CD4-positive, alpha-beta T cell (primary cell): Measurements from ENCODE around the gene EXD2. TPM values are rescaled to one million over a fixed set of nuclear protein-coding genes. Genes with fewer than 3 reads are reported as not detected.

Source experiments
- ATAC-seq: fragments of 200-7000 bp; cut with Tn5 transposase; one replicate; pipeline ENCODE4 v1.10.0; 2022; ENCODE audit warnings: mild to moderate bottlenecking; ENCODE audit not compliant: poor library complexity
- CTCF ChIA-PET: fragments of 350-600 bp; sonication (Branson Sonifier 250); formaldehyde crosslinking; loops from one replicate; lab custom pipeline; 2021; ENCODE audit warnings: antibody characterized with exemption, inconsistent platforms; lab: Charles Lee
- POLR2A ChIA-PET: fragments of 350-600 bp; sonication (Branson Sonifier 250); formaldehyde crosslinking; loops from one replicate; lab custom pipeline; 2021; ENCODE audit warnings: antibody characterized with exemption, inconsistent platforms; lab: Charles Lee
- DNase-seq, 14 experiments: peaks; one replicate each; pipeline ENCODE4 v3.0.0-alpha.2; 2013 to 2020; ENCODE audit warnings: mixed read lengths in 2 of 14
- H3K27ac ChIP-seq, 2 donors: one replicate each; pipeline versions ENCODE4 v1.5.1 to v1.7.0; 2013; ENCODE audit warnings: low read length in 2 of 2, low read depth in 1 of 2, mild to moderate bottlenecking in 1 of 2
- H3K27me3 ChIP-seq, 2 experiments: 1 replicate in 1 of 2; 2 replicates in 1 of 2; pipeline versions ENCODE4 v1.6.1 to v1.7.0; 2013; ENCODE audit warnings: low read length in 2 of 2, control low read depth in 1 of 2, mild to moderate bottlenecking in 1 of 2, moderate library complexity in 1 of 2; ENCODE audit not compliant: insufficient read depth in 2 of 2, control insufficient read depth in 1 of 2
- H3K36me3 ChIP-seq: one replicate; pipeline ENCODE4 v1.6.1; 2013; ENCODE audit warnings: low read length, control low read depth; ENCODE audit not compliant: insufficient read depth
- H3K4me1 ChIP-seq: one replicate; pipeline ENCODE4 v1.6.1; 2013; ENCODE audit warnings: low read length, control low read depth; ENCODE audit not compliant: insufficient read depth
- H3K4me3 ChIP-seq: one replicate; pipeline ENCODE4 v1.5.1; 2013; ENCODE audit warnings: mild to moderate bottlenecking, low read length, moderate library complexity
- H3K9me3 ChIP-seq, 2 experiments: 1 replicate in 1 of 2; 2 replicates in 1 of 2; pipeline versions ENCODE4 v1.6.1 to v1.7.0; 2013; ENCODE audit warnings: low read length in 2 of 2, mild to moderate bottlenecking in 2 of 2, control low read depth in 1 of 2, moderate library complexity in 1 of 2; ENCODE audit not compliant: control insufficient read depth in 1 of 2, insufficient read depth in 1 of 2
- H3K27ac Mint-ChIP-seq: one replicate; pipeline ENCODE4 v1.8.0; 2020; ENCODE audit warnings: mixed read lengths
- H3K27me3 Mint-ChIP-seq: one replicate; pipeline ENCODE4 v1.8.0; 2021; ENCODE audit warnings: mixed read lengths
- H3K36me3 Mint-ChIP-seq: one replicate; pipeline ENCODE4 v1.8.0; 2021; ENCODE audit warnings: low read depth, mixed read lengths
- H3K4me1 Mint-ChIP-seq: one replicate; pipeline ENCODE4 v1.8.0; 2021; ENCODE audit warnings: low read depth, mixed read lengths
- H3K4me3 Mint-ChIP-seq: one replicate; pipeline ENCODE4 v1.8.0; 2020; ENCODE audit warnings: mild to moderate bottlenecking, mixed read lengths
- H3K9me3 Mint-ChIP-seq: one replicate; pipeline ENCODE4 v1.8.0; 2020; ENCODE audit warnings: mixed read lengths
- CTCF ChIP-seq: fragments of 200-600 bp; IDR thresholded peaks from one replicate; pipeline ENCODE4 v1.8.0; 2022; ENCODE audit warnings: antibody characterized with exemption, mild to moderate bottlenecking
- intact Hi-C, 2 experiments: fragments of 100-400 bp; cut with DNase I in 1 of 2; cut with micrococcal nuclease in 1 of 2; formaldehyde crosslinking; loops; one replicate each; pipeline versions ENCODE4 v1.15.1 to v1.9.0; 2023 to 2025; cut with DNase I, micrococcal nuclease
- total RNA-seq, 174 experiments: library from RNA in 2 of 174; stranded (reverse) in 2 of 174; gene quantifications; one replicate each; pipeline ENCODE4 v1.2.3 and lab custom pipeline; 2021 to 2026

EXD2 gene
- total RNA-seq, 2 experiments from 2014 or later, result 6.6 to 7.0 TPM

- no peaks in the 10 kb centered on the region for H3K9me3 Mint-ChIP-seq
- CTCF ChIA-PET, result no interaction called here
- no peak overlapping the region for H3K4me3 ChIP-seq
- no peaks in the 10 kb centered on the region for H3K4me1 ChIP-seq
- no peaks in the 10 kb centered on the region for H3K9me3 ChIP-seq
- H3K27ac ChIP-seq, result no peak overlapping the region
- peaks cover 82% of the 10 kb centered on the region for H3K36me3 Mint-ChIP-seq
- intact Hi-C loops, result no loop called here
- no peaks in the 10 kb centered on the region for H3K27me3 ChIP-seq
- POLR2A ChIA-PET, result no interaction called here
- H3K4me1 Mint-ChIP-seq, result no peaks in the 10 kb centered on the region
- ATAC-seq (no peak), DNase-seq (no peak)
- H3K36me3 ChIP-seq, result peaks cover 46% of the 10 kb centered on the region
- no peak overlapping the region for H3K4me3 Mint-ChIP-seq
- H3K27ac Mint-ChIP-seq, result no peak overlapping the region
- TF ChIP-seq CTCF, result no peak
- no peaks in the 10 kb centered on the region for H3K27me3 Mint-ChIP-seq
Measured at GRCh38 chr14:69234106-69234505, 42.8 kb downstream of the EXD2 start.

- Mint-ChIP-seq H3K4me1 (no peaks in the 10 kb centered on the region), H3K27me3 (no peaks in the 10 kb centered on the region), H3K27ac (no peak overlapping the region), H3K9me3 (no peaks in the 10 kb centered on the region), H3K4me3 (no peak overlapping the region), H3K36me3 (peaks cover 81% of the 10 kb centered on the region)
- Histone ChIP-seq H3K9me3 (no peaks in the 10 kb centered on the region), H3K36me3 (peaks cover 41% of the 10 kb centered on the region), H3K27me3 (no peaks in the 10 kb centered on the region), H3K4me1 (no peaks in the 10 kb centered on the region), H3K27ac (no peak overlapping the region), H3K4me3 (no peak overlapping the region)
- ChIA-PET POLR2A (no interaction called here), CTCF (no interaction called here)
- no peak for ATAC-seq
- intact Hi-C loops, result no loop called here
- no peak for TF ChIP-seq CTCF
- no peak for DNase-seq
Measured at GRCh38 chr14:69235708-69236107, 44.4 kb downstream of the EXD2 start.

DNA sequence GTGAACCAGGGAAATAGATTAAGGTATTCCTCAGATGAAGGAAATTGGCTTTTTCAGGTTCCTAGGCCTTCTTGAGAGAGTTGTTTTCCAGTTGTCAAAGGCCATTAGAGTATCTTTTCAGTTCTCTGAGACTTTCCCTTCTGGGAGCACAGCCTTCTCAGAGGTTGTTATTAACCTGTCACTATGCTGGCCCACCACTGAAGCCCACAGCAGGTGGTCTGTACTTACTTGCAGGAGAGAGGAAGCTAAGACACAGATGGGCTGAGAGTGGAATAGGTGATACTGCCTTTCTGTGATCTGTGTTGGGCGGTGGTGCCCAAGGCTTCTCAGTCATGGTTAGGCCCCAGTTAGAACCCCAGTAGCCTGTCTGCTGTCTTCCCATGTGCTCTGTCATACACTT is 45.8 kb downstream of the EXD2 start:
- H3K27me3 ChIP-seq, result no peaks in the 10 kb centered on the region
- H3K4me1 Mint-ChIP-seq, result no peaks in the 10 kb centered on the region
- POLR2A ChIA-PET, result no interaction called here
- H3K9me3 Mint-ChIP-seq, result no peaks in the 10 kb centered on the region
- ATAC-seq (no peak), DNase-seq (no peak)
- H3K27ac ChIP-seq, result no peak overlapping the region
- intact Hi-C loops, result no loop called here
- H3K36me3 Mint-ChIP-seq, result peaks cover 82% of the 10 kb centered on the region
- CTCF ChIA-PET, result no interaction called here
- H3K36me3 ChIP-seq, result peaks cover 51% of the 10 kb centered on the region
- H3K27me3 Mint-ChIP-seq, result no peaks in the 10 kb centered on the region
- no peaks in the 10 kb centered on the region for H3K4me1 ChIP-seq
- no peak overlapping the region for H3K27ac Mint-ChIP-seq
- TF ChIP-seq CTCF, result no peak
- H3K4me3 ChIP-seq, result no peak overlapping the region
- no peaks in the 10 kb centered on the region for H3K9me3 ChIP-seq
- H3K4me3 Mint-ChIP-seq, result no peak overlapping the region
